NCI-H1417 (cell line): ENCODE results near the gene PRDM1.
A peak's percentile ranks its signal among the peaks of the same experiment; 100 is the strongest.

Source experiments
- DNase-seq, 3 experiments: peaks; one replicate each; lab custom pipeline; 2025; lab: John Stamatoyannopoulos, UW

Gene PRDM1

DNA sequence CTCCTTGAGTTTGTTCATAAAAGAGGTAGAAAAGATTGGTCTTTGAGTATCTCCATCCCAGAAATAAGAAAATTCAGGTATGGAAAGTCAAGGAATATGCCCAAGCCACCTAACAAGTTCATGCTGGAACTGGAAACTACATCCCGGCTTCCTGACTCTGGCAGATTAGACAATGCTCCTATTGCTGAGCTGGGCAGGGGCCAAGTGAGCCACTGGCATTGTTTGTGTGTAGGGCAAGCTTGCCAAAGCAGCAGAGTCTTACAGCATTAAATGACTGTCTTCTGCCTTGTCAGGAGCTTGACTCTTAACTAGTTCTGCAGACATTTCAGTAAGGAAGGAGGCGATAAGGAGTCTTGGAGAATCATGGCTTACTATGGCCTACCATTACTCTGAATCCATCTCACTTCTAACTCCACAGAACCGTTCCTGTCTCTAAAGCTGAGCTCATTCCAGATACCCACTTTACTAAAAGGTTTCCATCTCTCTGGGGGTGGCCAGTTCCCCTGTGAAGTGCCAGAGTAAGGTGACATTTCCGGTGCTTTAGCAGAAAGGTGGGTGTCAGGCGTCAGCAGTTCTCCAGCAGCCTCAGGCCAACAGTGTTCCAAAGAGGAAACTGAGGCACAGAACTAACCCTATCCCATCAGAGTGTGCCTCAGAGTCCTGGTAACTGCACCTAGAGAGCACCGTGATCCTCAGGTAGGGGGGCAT is 30.1 kb downstream of the PRDM1 start:
- DNase-seq = no peak

DNA sequence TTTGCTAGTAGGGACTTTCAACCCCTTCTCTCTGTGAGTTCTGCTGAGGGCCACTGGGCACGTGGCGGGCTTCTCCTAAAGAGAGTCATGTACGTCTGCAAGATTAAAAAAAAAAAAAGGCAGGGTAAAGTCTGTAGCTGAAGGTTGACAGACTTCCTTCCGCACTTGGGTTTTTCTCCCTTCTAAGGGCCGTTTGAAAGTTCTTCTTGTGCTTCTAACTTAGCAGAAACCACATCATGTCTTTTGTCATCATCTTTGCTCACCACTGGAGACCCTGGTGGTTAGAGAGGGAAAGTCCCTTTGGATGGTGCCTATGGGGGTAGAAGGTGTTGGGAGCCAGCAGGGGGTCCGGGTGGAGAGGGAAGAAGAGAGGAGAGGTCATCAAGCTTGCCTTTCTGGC is 31.4 kb downstream of the PRDM1 start:
- no peak for DNase-seq

DNA sequence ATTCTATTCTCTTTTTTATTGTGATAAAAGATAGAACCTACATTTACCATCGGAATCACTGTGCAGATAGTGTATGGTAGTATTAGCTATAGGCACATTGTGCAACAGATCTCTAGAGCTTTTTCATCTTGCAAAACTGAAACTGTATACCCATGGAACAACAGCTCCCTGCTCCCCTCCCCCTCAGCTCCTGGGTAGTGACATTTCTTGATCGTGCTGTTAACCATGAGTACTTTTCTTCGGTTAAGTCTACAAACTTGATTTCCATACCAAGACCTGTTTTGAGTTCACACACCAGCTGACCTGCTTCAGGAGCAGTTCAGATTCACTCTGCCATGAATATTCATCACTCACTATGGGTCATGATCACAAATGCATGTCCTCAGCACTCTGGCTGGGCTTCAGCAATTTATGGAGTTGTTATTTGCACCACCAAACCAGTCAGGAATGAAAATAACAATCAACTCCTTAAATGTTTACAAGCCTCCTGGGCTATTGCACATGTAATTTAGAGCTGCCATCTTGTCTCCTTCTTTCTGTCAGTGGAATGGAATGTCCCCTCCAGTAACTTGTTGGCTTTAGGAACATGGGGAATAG is 32.8 kb downstream of the PRDM1 start:
- no peak for DNase-seq

GRCh38 chr6:106119546-106119945 is 33.4 kb downstream of the PRDM1 start:
- no peak for DNase-seq

GRCh38 chr6:106120006-106120405 is 33.9 kb downstream of the PRDM1 start:
- no peak for DNase-seq

- DNase-seq = no peak
Measured at GRCh38 chr6:106120406-106120805, 34.3 kb downstream of the PRDM1 start.

DNA sequence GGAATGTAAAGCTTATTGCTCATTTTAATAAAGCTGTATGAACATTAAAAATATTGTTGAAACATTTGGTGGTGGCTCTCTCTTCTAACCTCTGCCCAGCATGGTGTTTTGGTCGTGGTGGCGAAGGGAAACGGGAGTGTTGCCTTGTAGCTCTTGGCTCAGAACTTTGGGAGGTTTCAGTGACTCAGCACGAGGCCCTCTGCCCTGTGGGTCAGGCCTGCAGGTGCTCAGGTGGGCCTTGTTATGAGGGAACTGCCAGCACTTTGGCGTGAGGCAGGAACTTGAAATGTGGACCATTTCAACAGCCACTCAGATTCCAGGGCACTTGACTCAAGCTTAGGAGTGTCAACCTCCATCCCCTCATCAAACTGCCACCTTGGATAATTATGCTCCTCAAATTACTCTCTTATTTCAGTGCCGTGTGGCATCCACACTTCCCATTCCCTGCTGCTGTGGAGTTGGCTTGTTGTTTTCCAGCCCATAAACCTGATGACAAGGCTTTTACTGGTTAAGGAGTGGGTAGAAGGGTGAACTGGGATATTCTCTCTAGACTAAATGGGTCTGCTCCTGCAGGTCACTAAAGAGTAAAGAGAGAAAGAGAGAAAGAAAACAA is 36.3 kb downstream of the PRDM1 start:
- peak in 2 of 3 experiments; percentile 39 to 78 for DNase-seq

DNA sequence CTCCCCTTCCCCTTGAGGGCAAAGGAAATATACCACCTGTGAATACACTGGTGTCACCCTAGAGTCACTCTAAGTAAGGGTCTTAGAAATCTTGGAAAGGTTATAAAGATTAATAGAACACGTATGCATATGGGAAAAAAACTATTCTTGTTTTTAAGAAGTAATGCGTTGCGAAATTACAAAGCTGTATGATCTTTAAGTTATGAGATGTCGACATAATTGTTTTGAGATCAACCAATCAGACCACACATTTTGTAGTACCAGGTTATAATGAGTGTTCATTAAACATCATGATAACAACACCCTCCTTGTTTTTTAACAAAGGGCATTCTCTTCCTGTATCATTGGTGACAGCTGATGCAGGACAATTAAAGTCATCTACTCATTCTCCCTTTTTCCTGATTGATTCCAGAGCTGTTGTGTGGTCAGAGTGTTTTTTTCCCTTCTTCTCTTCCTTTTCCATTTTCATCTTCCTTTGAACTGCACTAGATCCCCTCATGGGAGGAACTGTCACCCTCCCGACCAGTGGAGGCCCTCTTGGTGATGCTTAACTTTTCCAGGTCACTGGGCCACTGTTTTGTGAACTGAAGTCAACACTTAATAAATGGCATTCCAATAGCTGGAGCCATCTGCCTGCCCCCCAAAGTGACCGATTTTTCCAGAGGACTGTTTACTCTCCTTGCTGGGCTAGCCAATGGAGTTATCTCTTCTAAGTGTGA is 37.0 kb downstream of the PRDM1 start:
- peak in 2 of 3 experiments; percentile 5 to 39 for DNase-seq

GRCh38 chr6:106124015-106124414 is 37.9 kb downstream of the PRDM1 start:
- no peak for DNase-seq

DNA sequence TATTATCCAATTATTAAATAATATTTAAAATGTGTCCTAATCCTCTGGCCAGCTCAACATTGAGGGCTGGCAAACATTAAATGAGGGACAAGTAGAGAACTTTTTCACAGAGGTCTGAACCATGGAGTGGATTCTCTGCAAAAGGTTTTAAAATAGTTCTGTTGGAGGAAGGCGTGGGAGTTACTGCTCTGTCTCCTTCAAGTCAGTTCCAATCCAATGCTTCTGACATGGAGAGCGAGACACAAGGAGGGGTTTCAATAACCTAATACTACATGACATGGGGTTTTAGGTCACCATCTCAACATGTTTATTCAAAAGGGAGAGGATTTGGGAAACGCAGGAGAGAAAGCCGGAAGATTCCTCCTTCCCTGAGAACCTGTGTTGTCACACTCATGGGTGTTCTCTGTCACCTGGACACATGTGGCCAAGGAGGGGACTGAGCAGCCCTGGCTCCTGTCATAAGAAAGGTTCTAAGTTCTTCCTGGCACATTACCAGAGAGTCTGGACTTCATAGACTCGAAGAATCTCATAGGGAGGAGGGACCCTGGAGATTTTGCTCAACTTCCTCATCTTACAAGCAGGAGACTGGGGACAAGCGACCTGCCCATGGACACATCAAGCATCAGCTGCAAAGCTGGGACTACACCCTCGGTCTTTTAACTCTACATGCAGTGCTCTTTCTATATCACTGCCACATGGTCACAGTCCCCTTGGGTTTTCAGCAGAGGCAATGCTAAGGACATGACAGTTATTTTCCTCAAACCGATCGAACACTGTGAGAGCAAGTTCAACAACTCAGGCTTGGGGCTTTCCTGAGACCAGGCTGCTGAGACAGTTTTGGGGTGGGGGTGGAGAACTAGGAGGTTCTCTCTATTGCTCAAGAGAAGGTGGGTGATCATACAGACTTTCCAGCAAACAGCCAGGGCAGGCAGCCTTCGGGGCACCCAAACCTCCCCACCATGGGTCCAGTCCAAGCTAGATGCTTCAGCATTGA is 38.6 kb downstream of the PRDM1 start:
- no peak for DNase-seq

DNA sequence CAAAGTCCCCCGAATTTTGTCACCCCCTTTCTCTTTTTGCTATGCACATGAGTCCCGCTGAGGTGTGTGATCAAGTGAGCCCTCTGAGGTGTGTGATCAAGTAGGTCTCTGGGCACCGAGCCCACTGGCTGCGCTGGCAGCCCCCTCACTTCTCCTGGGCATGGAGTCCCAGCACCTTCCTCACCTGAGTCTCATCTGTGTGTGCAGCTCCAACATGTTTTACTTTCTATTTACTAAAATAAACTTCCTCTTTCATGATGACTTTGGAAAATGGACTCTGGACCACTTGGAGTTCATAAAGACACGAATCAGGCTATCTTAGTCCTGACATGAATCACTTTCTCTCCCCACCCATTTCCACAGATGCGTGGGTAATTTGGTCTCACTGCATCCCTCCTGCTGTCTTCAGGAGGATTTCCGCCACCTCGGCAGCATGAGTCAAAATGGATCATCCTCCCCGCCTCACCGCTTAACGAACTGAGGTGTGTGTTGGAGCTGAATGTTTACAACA is 39.8 kb downstream of the PRDM1 start:
- DNase-seq = no peak

- DNase-seq = no peak
Measured at GRCh38 chr6:106126482-106126881, 40.3 kb downstream of the PRDM1 start.

DNA sequence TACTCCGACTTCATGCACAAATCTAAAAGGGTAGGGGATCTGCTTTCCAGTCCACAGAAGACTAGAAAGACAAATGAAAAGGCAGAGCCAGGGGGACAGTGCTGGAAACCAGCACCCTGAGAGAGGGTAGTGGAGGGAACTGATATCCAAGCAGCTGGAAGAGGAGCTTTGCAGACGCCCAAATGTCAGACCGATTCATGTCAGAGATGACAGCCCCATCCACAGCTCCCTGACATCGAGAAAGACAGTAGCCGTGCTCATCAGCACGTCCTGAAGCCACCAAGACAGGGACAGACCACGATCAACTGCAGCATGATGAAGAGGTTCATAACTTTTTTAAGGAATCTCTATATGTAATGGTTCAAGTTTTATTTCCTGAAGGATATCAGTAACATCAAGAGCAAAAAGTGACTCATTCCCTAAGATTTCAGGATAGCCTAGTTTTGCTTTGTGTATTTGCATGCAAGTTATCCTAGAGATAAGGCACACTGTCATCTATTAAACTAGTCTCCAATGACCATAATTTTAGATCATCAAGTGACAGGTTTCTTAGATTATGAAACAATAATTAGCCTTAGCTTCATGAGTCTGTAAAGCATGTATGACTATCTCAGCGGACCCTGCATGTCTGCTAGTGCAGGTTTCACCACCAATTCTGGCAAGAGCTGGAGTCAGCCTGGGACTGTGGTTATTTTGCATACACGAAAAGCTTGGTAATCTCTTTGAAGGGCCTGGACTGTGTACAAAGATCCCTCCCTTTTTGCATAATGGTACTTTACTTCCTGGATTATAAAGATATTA is 43.0 kb downstream of the PRDM1 start:
- DNase-seq = no peak

DNA sequence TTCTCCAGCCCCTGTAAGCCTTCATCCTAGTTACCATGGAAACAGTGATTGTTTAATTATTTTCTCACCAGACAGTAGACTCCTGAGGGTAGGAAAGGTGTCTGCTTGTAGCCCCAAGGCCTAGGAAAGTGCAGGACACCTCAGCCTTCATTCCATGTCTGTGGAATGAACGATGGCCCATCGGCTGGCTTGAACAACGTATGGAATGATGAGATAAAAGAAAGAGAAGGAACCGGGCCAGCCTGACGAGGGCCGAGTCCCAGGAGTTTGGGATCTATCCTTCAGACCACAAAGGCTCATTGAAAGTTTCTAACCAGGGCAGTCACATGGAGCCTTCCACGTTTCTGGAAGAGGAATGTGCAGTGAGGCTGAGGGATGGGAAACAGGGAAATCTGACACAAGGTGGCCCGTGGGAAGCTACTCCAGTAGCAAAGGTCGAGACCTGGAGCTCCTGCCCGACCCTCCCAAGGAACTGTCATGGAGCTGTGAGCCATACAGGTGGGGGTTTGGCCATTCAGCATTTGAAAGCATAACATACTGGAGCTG is 46.1 kb downstream of the PRDM1 start:
- DNase-seq = no peak

DNA sequence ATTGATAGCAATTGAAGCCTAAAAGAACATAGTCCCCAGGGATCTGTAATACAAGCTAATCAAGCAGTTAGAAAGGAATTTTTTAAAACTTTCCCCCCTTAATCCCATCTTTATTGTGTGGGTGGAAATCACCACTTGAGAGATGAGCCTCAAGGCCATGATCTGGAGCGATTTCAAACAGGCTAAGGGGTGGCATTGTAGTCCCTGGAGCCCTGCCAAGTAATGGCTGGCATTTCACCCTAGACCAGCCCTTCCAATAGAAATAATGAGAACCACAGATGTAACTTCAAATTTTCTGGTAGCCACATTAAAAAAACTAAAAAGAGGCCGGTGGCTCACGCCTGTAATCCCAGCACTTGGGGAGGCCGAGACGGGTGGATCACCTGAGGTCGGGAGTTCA is 46.9 kb downstream of the PRDM1 start:
- peak in 1 of 3 experiments; percentile 19 for DNase-seq

- DNase-seq = no peak
Measured at GRCh38 chr6:106134087-106134770, 48.1 kb downstream of the PRDM1 start.

GRCh38 chr6:106134906-106135634 is 48.9 kb downstream of the PRDM1 start:
- DNase-seq = no peak

- no peak for DNase-seq
Measured at GRCh38 chr6:106135911-106136571, 49.9 kb downstream of the PRDM1 start.
